ENCODE measurements around the gene POU2F3. TPM values are rescaled to one million over a fixed set of nuclear protein-coding genes. Genes with fewer than 3 reads are reported as not detected.

POU2F3 gene
- total RNA-seq, 1 experiment from 2014 or later: not detected

- no peaks in the 10 kb centered on the region for H3K36me3 Mint-ChIP-seq (ENCODE audit: insufficient read depth, unreplicated experiment)
- intact Hi-C loops (cut with micrococcal nuclease; ENCODE audit: unreplicated experiment): no loop called here
- TF ChIP-seq CTCF (IDR thresholded peaks at IDR 0.05; ENCODE audit: insufficient read depth in 1 of 2, low read depth in 1 of 2, low read length in 1 of 2, severe bottlenecking in 1 of 2, unreplicated experiment in 1 of 2): no peak
- no peak overlapping the region for H3K4me3 Mint-ChIP-seq (ENCODE audit: unreplicated experiment)
- no peaks in the 10 kb centered on the region for H3K9me3 Mint-ChIP-seq (ENCODE audit: unreplicated experiment)
- DNase-seq: no peak
- no TSS peak for BruUV-seq (replicated peaks)
- H3K27ac Mint-ChIP-seq (ENCODE audit: unreplicated experiment): no peak overlapping the region
- H3K36me3 ChIP-seq (ENCODE audit: control insufficient read depth, insufficient read depth, low read length): no peaks in the 10 kb centered on the region
- ChIA-PET CTCF (interaction anchor here (0.9 kb wide), 1 partner anchor 31 kb away, joined by 3 read pairs; no protein-coding TSS in a partner anchor), POLR2A (no interaction called here)
- peaks cover 1% of the 10 kb centered on the region for H3K27me3 ChIP-seq (replicated peaks; ENCODE audit: control insufficient read depth, insufficient read depth, low read length)
- no peaks in the 10 kb centered on the region for H3K9me3 ChIP-seq
- peaks cover 30% of the 10 kb centered on the region for H3K27me3 Mint-ChIP-seq (ENCODE audit: insufficient read depth, unreplicated experiment)
- no peaks in the 10 kb centered on the region for H3K4me1 Mint-ChIP-seq (ENCODE audit: low read depth, unreplicated experiment)
- no peaks in the 10 kb centered on the region for H3K4me1 ChIP-seq
- no peak overlapping the region for H3K4me3 ChIP-seq (ENCODE audit: low read depth, low read length)
Measured at GRCh38 chr11:120268686-120269085, 28.7 kb downstream of the POU2F3 start.

- POLR2A ChIA-PET: no interaction called here
- Mint-ChIP-seq H3K9me3 (ENCODE audit: unreplicated experiment) (no peaks in the 10 kb centered on the region), H3K36me3 (ENCODE audit: insufficient read depth, unreplicated experiment) (no peaks in the 10 kb centered on the region), H3K27ac (ENCODE audit: unreplicated experiment) (no peak overlapping the region), H3K27me3 (ENCODE audit: insufficient read depth, unreplicated experiment) (peaks cover 43% of the 10 kb centered on the region), H3K4me3 (ENCODE audit: unreplicated experiment) (no peak overlapping the region), H3K4me1 (ENCODE audit: low read depth, unreplicated experiment) (no peaks in the 10 kb centered on the region)
- DNase-seq: no peak
- H3K36me3 ChIP-seq (ENCODE audit: control insufficient read depth, insufficient read depth, low read length): no peaks in the 10 kb centered on the region
- BruUV-seq (replicated peaks): no TSS peak
- H3K9me3 ChIP-seq: no peaks in the 10 kb centered on the region
- TF ChIP-seq CTCF (IDR thresholded peaks at IDR 0.05; ENCODE audit: insufficient read depth in 1 of 2, low read depth in 1 of 2, low read length in 1 of 2, severe bottlenecking in 1 of 2, unreplicated experiment in 1 of 2): no peak
- no peaks in the 10 kb centered on the region for H3K4me1 ChIP-seq
- CTCF ChIA-PET: no interaction called here
- intact Hi-C loops (cut with micrococcal nuclease; ENCODE audit: unreplicated experiment): no loop called here
- H3K27me3 ChIP-seq (replicated peaks; ENCODE audit: control insufficient read depth, insufficient read depth, low read length): no peaks in the 10 kb centered on the region; the same call in none of the 2 replicates
- H3K4me3 ChIP-seq (ENCODE audit: low read depth, low read length): no peak overlapping the region
Measured at GRCh38 chr11:120270386-120270785, 30.4 kb downstream of the POU2F3 start.

- no peak for TF ChIP-seq CTCF (IDR thresholded peaks at IDR 0.05; ENCODE audit: insufficient read depth in 1 of 2, low read depth in 1 of 2, low read length in 1 of 2, severe bottlenecking in 1 of 2, unreplicated experiment in 1 of 2)
- no peaks in the 10 kb centered on the region for H3K36me3 Mint-ChIP-seq (ENCODE audit: insufficient read depth, unreplicated experiment)
- no peak for DNase-seq
- H3K4me3 ChIP-seq (ENCODE audit: low read depth, low read length): no peak overlapping the region
- no peaks in the 10 kb centered on the region for H3K36me3 ChIP-seq (ENCODE audit: control insufficient read depth, insufficient read depth, low read length)
- H3K4me1 ChIP-seq: no peaks in the 10 kb centered on the region
- no peaks in the 10 kb centered on the region for H3K4me1 Mint-ChIP-seq (ENCODE audit: low read depth, unreplicated experiment)
- H3K27me3 Mint-ChIP-seq (ENCODE audit: insufficient read depth, unreplicated experiment): peaks cover 36% of the 10 kb centered on the region
- H3K4me3 Mint-ChIP-seq (ENCODE audit: unreplicated experiment): no peak overlapping the region
- H3K27me3 ChIP-seq (replicated peaks; ENCODE audit: control insufficient read depth, insufficient read depth, low read length): no peaks in the 10 kb centered on the region; the same call in none of the 2 replicates
- H3K27ac Mint-ChIP-seq (ENCODE audit: unreplicated experiment): no peak overlapping the region
- ChIA-PET POLR2A (no interaction called here), CTCF (no interaction called here)
- no TSS peak for BruUV-seq (replicated peaks)
- no peaks in the 10 kb centered on the region for H3K9me3 Mint-ChIP-seq (ENCODE audit: unreplicated experiment)
- no peaks in the 10 kb centered on the region for H3K9me3 ChIP-seq
- intact Hi-C loops (cut with micrococcal nuclease; ENCODE audit: unreplicated experiment): no loop called here
Measured at GRCh38 chr11:120271672-120272071, 31.7 kb downstream of the POU2F3 start.
